HG03196 (cell line): ENCODE data around the gene LPP.
"Not testable (repeated sequence)": the region's sequence is repeated elsewhere in the genome, so short reads cannot be mapped to it uniquely, and the experiment has no call there.

Experiments used
- ATAC-seq: cut with Tn5 transposase; IDR thresholded peaks from one replicate; pipeline ENCODE4 v1.9.1; 2021; ENCODE audit not compliant: unreplicated experiment

Gene LPP

DNA sequence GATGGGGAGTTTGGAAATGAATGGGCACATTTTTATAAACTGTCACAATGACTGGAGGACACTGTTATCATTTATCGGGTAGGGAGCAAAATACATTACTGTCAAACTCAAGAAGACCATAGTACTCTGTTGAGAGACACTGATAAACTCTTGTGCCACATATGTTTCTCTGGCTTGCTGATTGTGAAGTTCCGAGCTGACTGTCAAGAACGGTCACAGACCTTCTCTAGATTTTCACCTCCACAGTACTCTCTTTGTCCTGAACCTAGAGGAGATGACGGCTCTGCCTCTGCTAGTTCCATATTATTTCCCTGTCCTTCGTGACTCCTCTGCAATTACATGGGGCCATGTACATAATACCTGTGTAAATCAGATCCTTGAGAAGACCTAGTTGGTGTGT, 451.9 kb downstream of the LPP start:
- ATAC-seq = no peak

DNA sequence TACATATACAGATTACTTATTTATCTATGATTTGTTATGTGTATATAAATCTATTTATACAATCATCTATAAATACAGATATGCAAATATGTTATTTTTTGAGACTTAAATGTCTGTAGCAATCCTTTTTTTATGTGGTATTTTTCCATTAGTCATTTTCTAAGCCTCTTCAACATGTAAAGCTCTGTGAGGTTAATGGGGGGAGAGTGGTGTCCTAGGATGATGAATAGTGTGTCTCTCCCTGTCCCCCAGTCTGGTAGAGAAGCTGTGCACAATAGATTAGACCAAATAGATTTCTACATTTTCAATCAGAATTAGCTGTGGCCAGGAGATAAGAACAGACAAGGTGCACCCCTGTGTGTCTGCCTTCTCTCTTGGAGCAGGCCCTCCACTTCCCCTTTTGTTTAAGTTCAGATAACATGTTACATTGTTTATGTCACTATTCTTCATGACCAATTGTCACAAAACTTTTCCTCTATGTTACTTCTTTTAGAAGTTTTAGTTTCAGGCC, 453.9 kb downstream of the LPP start:
- no peak for ATAC-seq

DNA sequence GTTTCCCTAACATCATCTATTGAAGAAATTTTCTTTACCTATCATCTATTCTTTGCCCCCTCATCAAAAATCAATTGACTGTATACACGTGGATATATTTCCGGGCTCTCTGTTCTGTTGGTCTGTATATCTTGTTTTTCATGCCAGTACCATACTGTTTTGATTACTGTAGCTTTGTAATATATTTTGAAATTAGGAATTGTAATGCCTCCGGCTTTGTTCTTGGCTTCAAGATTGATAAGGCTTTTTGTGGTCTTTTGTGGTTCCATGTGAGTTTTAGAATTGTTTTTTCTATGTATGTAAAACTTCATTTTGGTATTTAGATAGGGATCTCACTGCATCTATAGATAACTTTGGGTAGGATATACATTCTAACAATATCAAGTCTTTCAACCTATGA, 454.4 kb downstream of the LPP start:
- ATAC-seq = no peak

DNA sequence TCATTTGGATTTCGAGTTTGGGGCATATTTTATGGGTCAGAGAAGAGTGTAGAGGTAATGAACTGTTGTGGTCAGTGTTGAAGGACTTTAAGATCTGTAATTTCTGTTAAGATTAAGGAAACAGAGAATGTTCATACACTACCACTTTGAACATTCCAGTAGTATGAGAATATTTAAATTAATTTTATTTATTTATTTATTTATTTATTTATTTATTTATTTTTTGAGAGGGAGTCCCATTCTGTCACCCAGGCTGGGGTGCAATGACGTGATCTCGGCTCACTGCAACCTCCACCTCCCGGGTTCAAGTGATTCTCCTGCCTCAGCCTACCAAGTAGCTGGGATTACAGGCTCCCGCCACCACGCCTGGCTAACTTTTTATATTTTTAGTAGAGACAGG, 459.8 kb downstream of the LPP start:
- ATAC-seq = not testable (repeated sequence)

DNA sequence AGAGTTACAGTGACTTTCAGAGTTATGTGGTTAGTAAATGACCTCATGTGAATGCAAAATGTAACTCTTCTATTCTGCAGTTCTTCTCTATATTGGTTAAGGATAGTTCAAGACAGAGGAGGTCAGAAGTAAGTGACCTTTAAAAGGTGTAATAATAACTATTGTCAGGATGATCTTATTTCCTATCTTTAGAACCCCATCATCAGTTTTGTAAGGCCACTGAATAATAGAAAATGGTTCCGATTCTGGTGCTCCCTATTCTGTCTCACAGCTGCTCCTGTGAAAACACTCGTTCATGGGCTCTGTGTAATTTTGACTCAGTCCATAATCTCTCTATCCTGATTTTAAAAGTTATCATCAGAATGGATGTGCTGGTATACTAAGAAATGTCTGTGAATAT, 463.3 kb downstream of the LPP start:
- ATAC-seq = no peak

DNA sequence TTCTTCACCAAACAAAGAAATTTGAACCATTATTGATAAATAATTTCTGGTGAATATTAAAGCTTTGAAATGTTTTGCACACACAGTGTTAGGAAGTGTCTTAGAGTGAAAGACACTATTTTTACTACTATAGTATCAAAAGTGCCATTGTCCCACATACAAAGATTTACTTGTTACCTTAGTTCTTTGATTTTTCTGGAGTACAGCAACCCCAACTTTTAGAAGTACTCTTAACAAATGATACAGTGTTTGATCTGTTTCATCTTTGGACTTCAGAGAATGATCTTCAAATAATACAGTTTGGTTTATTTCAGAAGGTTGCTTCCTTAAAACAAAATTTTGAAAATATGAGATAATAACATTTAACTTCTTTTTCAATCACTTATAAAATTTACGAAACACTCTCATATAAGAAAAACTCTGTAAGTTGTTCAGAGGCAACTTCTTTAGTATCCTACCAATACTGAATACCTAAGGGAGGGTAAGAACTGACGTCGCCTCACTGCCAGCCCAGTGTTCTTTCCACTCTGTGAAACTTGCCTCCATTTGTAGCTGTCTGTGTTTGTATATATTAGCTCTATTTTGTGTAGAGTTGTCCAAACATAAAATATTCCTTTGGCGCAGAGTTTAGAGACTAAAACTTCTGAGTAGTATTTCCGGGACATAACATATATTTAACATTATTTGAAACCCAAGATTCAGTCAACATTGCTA, 464.2 kb downstream of the LPP start:
- ATAC-seq = no peak

DNA sequence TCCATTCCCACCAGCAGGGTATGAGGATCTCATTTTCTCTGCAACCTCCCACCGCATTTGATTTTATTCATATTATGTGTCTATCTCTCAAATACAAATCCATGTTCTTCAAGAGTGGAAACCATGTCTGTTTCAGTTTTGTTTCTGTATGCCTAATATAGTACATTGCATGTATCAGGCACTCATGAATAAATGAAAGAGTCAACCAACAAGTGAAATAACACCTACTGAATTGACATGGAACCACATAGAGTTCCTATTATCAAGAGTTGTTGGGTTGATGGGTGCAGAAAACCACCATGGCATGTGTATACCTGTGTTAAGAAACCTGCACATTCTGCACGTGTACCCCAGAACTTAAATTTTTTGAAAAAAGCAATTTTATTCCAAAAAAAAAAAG, 466.8 kb downstream of the LPP start:
- ATAC-seq = no peak

DNA sequence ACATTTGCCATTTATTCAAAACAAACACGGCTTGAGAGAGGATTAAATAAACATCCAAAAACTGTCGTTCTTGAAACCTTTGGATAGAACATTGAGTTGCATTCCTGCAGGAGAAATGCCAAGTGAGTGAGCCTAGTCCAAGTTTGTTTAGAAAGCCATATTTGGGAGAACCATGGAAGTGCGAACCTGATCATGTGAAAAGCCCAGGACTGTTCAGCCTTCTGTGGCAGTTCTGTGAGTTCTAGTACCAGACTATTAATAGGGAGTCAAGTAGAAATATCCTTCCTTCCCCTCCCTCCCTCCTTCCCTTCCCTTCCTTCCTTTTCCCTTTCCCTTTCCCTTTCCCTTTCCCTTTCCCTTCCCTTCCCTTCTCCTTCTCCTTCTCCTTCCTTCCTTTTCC, 470.4 kb downstream of the LPP start:
- no peak for ATAC-seq

DNA sequence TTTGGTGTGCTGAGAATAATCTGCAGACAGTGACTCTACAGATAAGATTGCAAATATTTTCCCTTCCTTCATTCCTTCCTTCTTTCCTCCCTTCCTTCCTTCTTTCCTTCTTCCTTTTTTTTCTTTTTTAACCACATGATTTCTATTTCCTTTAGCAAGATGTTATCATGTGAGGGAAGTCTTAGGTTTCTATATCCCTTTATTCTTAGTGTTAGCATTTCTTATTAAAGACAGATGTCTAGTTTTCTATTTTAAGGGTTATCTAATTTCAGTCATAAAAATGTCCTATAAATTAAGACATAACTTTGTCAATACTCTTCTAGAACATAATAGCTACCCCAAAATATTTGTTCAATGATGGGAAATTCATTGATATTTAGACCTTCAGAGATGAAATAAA, 470.9 kb downstream of the LPP start:
- no peak for ATAC-seq

DNA sequence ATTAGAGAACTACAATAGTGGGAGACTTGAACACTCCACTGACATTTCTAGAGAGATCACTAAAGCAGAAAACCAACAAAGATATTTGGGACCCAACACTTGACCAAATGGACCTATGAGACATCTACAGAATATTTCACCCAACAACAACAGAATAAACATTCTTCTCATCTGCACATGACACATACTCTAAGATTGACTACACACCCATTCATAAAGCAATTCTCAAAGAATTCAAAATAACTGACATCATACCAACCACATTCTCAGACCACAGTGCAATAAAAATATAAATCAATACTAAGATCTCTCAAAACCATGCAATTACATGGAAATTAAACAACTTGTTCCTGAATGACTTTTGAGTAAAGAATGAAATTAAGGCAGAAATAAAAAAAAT, 473.7 kb downstream of the LPP start:
- ATAC-seq = no peak

DNA sequence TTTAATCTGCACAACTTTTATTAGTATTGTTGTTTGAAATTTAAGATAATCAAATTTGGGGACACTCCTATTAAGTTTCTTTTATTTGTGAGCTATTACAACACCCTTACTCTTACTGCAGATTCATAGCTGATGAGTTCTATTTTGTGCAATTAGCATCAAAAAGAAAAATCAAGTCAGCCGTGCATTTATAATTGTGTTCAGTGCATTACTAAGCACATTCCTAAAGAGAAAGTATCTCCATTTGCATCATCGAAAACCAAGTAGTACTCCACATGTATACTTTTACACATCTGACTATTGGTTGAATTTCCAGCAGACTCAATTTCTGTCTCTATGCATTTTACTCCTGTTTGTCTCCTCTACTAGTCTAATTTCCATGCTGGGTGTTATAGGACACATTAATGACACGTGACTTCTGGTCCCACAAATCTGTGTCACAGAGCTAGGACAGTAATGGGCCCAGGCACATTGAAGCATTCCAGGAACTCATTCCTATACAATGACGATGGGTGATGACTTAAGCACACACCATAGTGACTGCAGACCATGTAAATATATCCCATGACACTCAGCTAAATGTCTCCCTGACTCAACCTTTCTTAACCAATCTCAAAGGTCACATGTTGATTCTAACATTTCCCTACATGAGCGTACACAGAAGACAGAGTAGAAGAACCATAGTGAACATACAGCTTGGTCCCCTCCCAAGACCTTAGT, 477.5 kb downstream of the LPP start:
- ATAC-seq = no peak

DNA sequence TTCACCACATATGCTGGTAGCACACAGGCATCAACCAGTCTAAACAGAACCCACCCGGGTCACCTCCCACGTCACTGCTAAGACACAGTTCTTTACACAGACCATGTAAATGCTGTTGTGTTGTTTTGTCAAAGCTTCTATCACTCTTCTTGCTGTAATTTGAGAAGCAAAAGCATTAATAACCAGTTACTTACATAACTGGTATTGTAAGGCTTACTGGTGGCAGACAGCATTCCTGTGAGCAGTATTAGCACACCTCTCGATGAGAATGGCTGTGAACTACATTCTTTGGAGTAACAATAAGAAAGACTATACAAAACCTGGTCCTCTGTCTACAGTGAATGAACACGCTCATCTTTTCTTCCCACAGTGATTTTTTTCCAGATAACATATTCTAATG, 479.2 kb downstream of the LPP start:
- no peak for ATAC-seq

DNA sequence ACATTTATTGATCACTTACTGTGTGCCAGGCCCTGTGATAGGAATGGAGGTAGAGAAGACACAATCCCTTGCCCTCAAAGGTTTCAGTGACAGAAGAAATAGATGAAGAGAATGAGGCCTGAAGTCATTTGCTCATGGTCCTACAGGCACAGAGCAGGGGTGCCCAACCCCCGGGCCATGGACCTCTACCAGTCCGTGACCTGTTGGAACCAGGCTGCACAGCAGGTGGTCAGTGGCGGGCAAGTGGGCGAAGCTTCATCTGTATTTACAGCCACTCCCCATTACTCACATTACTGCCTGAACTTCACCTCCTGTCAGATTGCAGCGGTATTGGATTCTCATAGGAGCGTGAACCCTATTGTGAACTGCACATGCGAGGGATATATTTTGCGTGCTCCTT, 480.3 kb downstream of the LPP start:
- ATAC-seq = no peak

DNA sequence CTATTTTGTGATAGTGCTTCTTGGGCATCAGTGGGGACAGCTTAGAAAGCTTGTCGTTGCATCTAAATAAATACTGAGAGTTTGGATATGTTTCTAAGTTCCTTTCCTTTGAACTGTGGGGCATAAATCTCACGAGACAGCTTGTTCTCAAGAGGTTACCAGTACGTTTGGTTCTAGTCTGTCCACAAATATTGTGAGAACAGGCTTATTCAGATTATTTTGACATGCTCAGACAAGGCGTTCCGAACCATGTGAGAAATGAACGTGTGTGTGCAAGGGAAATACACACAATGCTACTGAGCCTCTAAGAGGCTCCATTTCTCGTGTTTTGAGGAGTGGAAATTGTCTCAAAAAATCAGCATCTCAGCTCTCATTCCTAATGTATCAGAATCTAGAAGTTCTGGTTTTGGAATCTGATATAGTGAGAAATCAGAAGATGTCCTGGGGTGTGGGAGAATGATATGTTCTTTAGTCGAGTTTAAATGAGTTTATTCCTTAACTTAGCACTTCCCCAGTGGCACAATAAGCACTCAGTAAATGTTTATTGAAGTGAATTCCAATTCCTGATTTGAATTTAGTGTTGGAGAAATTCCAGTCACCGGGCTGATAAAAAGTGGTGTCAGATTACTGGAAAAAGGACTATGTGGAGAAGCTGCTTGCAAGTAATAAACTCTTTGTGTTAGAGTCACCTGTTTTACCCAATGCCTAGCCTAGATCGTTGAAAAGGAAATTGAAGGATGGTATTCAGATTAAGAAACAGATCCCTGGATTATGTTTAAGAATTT, 481.5 kb downstream of the LPP start:
- ATAC-seq = no peak

DNA sequence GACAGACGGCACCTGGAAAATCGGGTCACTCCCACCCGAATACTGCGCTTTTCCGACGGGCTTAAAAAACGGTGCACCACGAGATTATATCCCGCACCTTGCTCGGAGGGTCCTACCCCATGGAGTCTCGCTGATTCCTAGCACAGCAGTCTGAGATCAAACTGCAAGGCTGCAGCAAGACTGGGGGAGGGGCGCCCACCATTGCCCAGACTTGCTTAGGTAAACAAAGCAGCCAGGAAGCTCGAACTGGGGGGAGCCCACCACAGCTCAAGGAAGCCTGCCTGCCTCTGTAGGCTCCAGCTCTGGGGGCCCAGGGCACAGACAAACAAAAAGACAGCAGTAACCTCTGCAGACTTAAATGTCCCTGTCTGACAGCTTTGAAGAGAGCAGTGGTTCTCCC, 482.3 kb downstream of the LPP start:
- not testable (repeated sequence) for ATAC-seq

DNA sequence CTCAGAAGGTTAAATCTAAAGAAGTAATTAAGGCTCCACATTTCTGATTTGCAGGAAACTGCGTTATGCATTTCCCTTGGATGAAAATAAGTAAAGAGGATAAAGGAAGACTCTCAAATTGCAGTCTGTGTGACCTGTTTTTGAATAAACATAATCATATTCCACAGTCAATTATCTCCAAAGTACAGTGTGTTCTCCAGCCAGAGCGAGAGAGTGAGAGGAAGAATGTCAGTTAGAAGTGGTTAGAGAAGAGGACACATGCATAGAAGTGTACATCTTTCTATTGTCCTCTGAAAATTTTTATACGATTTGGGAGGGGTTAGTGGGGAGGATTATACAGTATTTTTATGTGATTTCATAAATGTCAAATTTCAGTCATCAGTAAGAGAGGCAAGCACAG, 487.1 kb downstream of the LPP start:
- ATAC-seq = no peak

DNA sequence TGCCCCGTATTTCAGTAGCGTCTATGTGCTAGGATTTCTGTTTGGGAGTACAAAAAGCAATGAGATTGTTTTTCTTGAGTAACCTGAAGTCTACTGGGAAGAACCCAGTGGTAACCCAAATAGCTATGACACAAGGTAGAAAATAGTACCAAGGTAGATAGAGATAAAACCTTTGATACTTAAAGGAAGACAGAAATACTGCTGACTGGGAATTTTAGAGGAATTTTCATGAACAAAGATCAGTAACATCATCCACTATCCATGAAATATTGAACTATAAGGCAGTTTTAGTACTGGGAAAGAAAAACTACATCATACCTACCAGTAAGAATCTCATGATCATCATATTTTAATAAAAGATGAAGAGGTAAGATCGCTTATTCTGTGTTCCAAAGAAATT, 489.8 kb downstream of the LPP start:
- ATAC-seq = no peak

DNA sequence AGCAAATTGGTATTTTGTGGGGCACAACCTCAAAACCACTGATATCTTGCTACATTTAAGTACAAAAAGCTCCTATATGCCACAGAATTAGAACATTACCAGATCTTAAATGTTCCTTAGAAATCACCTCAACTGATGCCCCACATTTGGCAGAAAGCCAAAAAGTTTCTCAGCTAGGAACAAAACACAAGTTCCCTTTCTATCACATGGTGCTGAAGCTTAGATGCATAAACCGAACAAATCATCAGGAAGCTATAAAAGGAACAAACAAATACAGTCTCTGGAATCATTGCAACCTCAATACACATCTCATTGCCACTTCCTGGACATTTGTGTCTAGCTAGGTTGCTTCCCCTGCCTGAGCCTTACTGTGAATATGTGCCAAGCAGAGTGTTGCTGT, 492.6 kb downstream of the LPP start:
- no peak for ATAC-seq

DNA sequence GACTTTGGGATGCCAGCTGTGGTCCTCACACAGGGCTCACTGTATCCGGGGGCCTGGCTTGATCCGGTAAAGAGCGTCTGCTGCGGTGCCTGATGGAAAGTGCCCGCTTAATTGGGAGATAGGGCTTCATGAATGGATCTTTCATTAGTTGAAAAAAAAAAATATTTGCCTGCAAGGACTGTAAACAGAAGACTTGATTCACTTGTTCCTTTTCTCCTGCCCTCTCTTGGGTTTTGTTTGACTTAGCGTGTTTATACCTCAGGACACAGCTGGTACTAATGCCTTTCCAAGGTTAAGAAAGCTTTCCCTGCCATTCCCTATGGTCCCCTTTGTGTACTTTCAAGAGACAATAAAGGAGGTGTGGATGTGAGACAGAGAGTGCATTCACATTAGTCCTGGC, 493.3 kb downstream of the LPP start:
- ATAC-seq = no peak

DNA sequence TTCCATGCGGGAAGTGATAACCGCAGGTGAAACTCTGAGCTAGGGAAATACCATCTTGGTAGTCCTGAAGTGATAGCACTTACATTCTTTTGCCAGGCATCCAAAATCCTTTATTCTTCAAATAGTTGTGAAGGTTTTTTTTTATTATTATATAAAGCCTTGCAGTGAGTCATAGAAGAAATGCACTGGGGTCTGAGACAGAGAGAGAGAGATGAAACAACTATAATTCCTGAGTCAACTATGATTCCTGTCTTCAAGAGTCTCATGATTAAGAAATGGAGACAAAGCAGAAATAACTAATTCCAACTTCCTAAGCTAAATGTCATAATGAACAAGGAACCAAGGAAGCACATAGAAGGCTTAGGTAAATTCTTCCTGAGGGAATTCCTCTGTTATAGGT, 495.6 kb downstream of the LPP start:
- ATAC-seq = no peak

DNA sequence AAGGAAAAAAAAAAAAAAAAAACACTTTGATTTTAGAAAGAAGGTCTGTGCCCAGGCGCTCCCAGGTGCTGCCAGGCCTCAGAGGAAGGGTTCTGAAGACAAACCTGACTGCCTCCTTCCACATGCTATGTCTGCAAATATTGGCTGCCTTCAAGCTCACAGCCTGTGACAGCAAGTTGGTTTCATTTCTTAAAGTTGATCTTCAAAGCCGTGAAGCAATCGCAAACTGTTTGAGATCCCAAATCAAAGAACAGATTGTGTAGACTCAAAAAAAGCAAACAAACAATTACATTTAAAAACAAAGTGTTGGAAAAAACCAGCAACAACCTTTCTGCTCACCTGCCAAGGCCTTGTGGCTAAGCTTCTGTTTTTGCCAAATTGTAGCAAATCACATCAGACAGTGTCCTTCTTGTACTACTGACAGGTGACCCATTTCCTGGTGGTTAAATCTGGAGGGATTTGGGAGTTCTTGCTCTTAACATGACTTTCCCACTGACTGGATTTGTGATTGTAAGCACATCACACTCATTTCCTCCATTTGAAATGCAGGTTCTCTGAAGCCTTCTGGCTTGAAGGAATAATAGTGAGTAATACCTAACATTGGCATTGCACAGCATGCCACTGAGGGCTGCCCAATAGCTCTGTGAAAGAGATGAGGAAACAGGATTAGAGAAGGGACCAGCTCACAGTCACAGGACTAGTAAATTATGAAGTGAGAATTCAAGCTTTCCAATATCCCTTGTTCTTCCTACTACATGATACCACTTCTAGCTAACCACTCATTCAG, 502.4 kb downstream of the LPP start:
- no peak for ATAC-seq
